H9 (cell line): ENCODE data around the gene IQSEC1. TPM values are rescaled to one million over a fixed set of nuclear protein-coding genes. Genes with fewer than 3 reads are reported as not detected.

Experiments
- DNase-seq: peaks from one replicate; pipeline ENCODE4 v3.0.0-alpha.2; 2017
- H2AFZ ChIP-seq: one replicate; pipeline ENCODE4 v1.6.1; 2013; ENCODE audit warnings: mild to moderate bottlenecking, low read length, control low read depth, moderate library complexity
- H2AK5ac ChIP-seq: 2 replicates; pipeline ENCODE4 v1.6.1; 2013; ENCODE audit warnings: low read length, control low read depth, mixed read lengths; ENCODE audit not compliant: insufficient read length
- H2BK120ac ChIP-seq: one replicate; pipeline ENCODE4 v1.6.1; 2013; ENCODE audit warnings: low read depth, mild to moderate bottlenecking, low read length, control low read depth, inconsistent platforms; ENCODE audit not compliant: poor library complexity, severe bottlenecking
- H2BK12ac ChIP-seq: 2 replicates; pipeline ENCODE4 v1.6.1; 2013; ENCODE audit warnings: low read length, control low read depth, mixed read lengths, low read depth; ENCODE audit not compliant: insufficient read length
- H2BK15ac ChIP-seq: 2 replicates; pipeline ENCODE4 v1.6.1; 2013; ENCODE audit warnings: low read depth, low read length, control low read depth
- H2BK20ac ChIP-seq: one replicate; pipeline ENCODE4 v1.6.1; 2013; ENCODE audit warnings: low read depth, mild to moderate bottlenecking, low read length, control low read depth, inconsistent platforms; ENCODE audit not compliant: poor library complexity, severe bottlenecking
- H2BK5ac ChIP-seq: 2 replicates; pipeline ENCODE4 v1.6.1; 2013; ENCODE audit warnings: low read length, control low read depth, mixed read lengths; ENCODE audit not compliant: insufficient read length
- H3K14ac ChIP-seq: 2 replicates; pipeline ENCODE4 v1.6.1; 2013; ENCODE audit warnings: low read length, control low read depth; ENCODE audit not compliant: insufficient read depth
- H3K18ac ChIP-seq: 2 replicates; pipeline ENCODE4 v1.6.1; 2013; ENCODE audit warnings: low read depth, mild to moderate bottlenecking, mixed read lengths, low read length, control low read depth; ENCODE audit not compliant: insufficient read length
- H3K23ac ChIP-seq: 2 replicates; pipeline ENCODE4 v1.6.1; 2013; ENCODE audit warnings: low read length, control low read depth, mixed read lengths, low read depth; ENCODE audit not compliant: insufficient read length
- H3K23me2 ChIP-seq: 2 replicates; pipeline ENCODE4 v1.6.1; 2013; ENCODE audit warnings: low read depth, mild to moderate bottlenecking, mixed read lengths, low read length, control low read depth; ENCODE audit not compliant: insufficient read length, poor library complexity, severe bottlenecking
- H3K27ac ChIP-seq: 2 replicates; pipeline ENCODE4 v1.5.1; 2013; ENCODE audit warnings: low read length, control low read depth, mixed read lengths, low read depth; ENCODE audit not compliant: insufficient read length
- H3K27me3 ChIP-seq: 2 replicates; pipeline ENCODE4 v1.6.1; 2013; ENCODE audit warnings: low read length, control low read depth, inconsistent platforms; ENCODE audit not compliant: insufficient read depth
- H3K4ac ChIP-seq: 2 replicates; pipeline ENCODE4 v1.6.1; 2013; ENCODE audit warnings: low read depth, mild to moderate bottlenecking, control low read depth, inconsistent platforms, low read length, moderate library complexity
- H3K4me1 ChIP-seq: 2 replicates; pipeline ENCODE4 v1.6.1; 2013; ENCODE audit warnings: low read length, control low read depth, inconsistent platforms; ENCODE audit not compliant: insufficient read depth
- H3K4me2 ChIP-seq: 2 replicates; pipeline ENCODE4 v1.6.1; 2013; ENCODE audit warnings: low read length, control low read depth, mixed read lengths; ENCODE audit not compliant: insufficient read length, insufficient read depth
- H3K56ac ChIP-seq: 2 replicates; pipeline ENCODE4 v1.6.1; 2013; ENCODE audit warnings: low read depth, mild to moderate bottlenecking, mixed read lengths, low read length, control low read depth; ENCODE audit not compliant: insufficient read length
- H3K79me1 ChIP-seq: 2 replicates; pipeline ENCODE4 v1.6.1; 2013; ENCODE audit warnings: low read depth, mild to moderate bottlenecking, moderate library complexity, low read length, control low read depth, inconsistent platforms; ENCODE audit not compliant: insufficient read depth, poor library complexity, severe bottlenecking
- H3K79me2 ChIP-seq: 2 replicates; pipeline ENCODE4 v1.6.1; 2013; ENCODE audit warnings: low read length, control low read depth, inconsistent platforms; ENCODE audit not compliant: insufficient read depth
- H3K9ac ChIP-seq: 2 replicates; pipeline ENCODE4 v1.6.1; 2013; ENCODE audit warnings: low read length, control low read depth, mixed read lengths; ENCODE audit not compliant: insufficient read length; ENCODE audit errors: extremely low read depth
- H3K9me3 ChIP-seq: one replicate; pipeline ENCODE4 v1.6.1; 2013; ENCODE audit warnings: low read depth, low read length, inconsistent platforms; ENCODE audit not compliant: control insufficient read depth
- H3T11ph ChIP-seq: one replicate; pipeline ENCODE4 v1.6.1; 2013; ENCODE audit warnings: mild to moderate bottlenecking, low read length, control low read depth, inconsistent platforms
- H4K20me1 ChIP-seq: one replicate; pipeline ENCODE4 v1.6.1; 2013; ENCODE audit not compliant: control insufficient read depth, insufficient read length, insufficient read depth
- H4K5ac ChIP-seq: 2 replicates; pipeline ENCODE4 v1.6.1; 2013; ENCODE audit warnings: low read depth, mild to moderate bottlenecking, mixed read lengths, low read length, control low read depth; ENCODE audit not compliant: insufficient read length
- H4K8ac ChIP-seq: replicated peaks from 2 replicates; pipeline ENCODE4 v1.6.1; 2013; ENCODE audit warnings: low read length, control low read depth, mixed read lengths, low read depth; ENCODE audit not compliant: insufficient read length
- H4K91ac ChIP-seq: 2 replicates; pipeline ENCODE4 v1.6.1; 2013; ENCODE audit warnings: low read depth, mild to moderate bottlenecking, moderate library complexity, mixed read lengths, low read length, control low read depth; ENCODE audit not compliant: insufficient read length
- H3K27ac Mint-ChIP-seq, 3 experiments: 2 replicates in 2 of 3; 3 replicates in 1 of 3; pipeline ENCODE4 v1.8.0; 2020 to 2021; ENCODE audit warnings: mixed read lengths in 3 of 3, mild to moderate bottlenecking in 1 of 3, moderate library complexity in 1 of 3
- H3K27me3 Mint-ChIP-seq: 2 replicates; pipeline ENCODE4 v1.8.0; 2021; ENCODE audit warnings: low read depth, mild to moderate bottlenecking, moderate library complexity, mixed read lengths
- H3K36me3 Mint-ChIP-seq, 3 experiments: 2 replicates in 2 of 3; 3 replicates in 1 of 3; pipeline ENCODE4 v1.8.0; 2020 to 2021; ENCODE audit warnings: low read depth in 3 of 3, mixed read lengths in 3 of 3; ENCODE audit not compliant: insufficient read depth in 1 of 3
- H3K4me1 Mint-ChIP-seq, 2 experiments: 2 replicates each; pipeline ENCODE4 v1.8.0; 2020; ENCODE audit warnings: mixed read lengths in 2 of 2
- H3K4me3 Mint-ChIP-seq, 2 experiments: 2 replicates in 1 of 2; 3 replicates in 1 of 2; pipeline ENCODE4 v1.8.0; 2020 to 2021; ENCODE audit warnings: mild to moderate bottlenecking in 2 of 2, mixed read lengths in 2 of 2, moderate library complexity in 1 of 2
- H3K9me3 Mint-ChIP-seq, 2 experiments: 2 replicates in 1 of 2; 3 replicates in 1 of 2; pipeline ENCODE4 v1.8.0; 2020; ENCODE audit warnings: mild to moderate bottlenecking in 2 of 2, mixed read lengths in 2 of 2, moderate library complexity in 1 of 2
- CTCF ChIP-seq: fragments of 200-600 bp; sonication (generic); conservative IDR thresholded peaks from 3 replicates; pipeline ENCODE4 v1.8.0; 2021; ENCODE audit warnings: antibody characterized with exemption, mild to moderate bottlenecking
- WGBS: extraction: QIAGEN DNeasy Blood & Tissue Kit; methylation state at CpG from one replicate; pipeline ENCODE4 v1.1.7; 2013; ENCODE audit warnings: missing lambda C conversion rate, low lambda C conversion rate, mixed read lengths; ENCODE audit not compliant: insufficient read length; ENCODE audit errors: extremely low coverage; 5-methylcytosine and 5-hydroxymethylcytosine counted together
- total RNA-seq: library from RNA; stranded (reverse); gene quantifications from 2 replicates; pipeline ENCODE4 v1.2.1, GENCODE V29; 2021

Gene IQSEC1
- total RNA-seq, 1 experiment from 2014 or later = 19.1 TPM

- H2BK12ac ChIP-seq = no peak overlapping the region
- Mint-ChIP-seq H3K4me3 (no peak overlapping the region), H3K9me3 (no peaks in the 10 kb centered on the region), H3K27me3 (no peaks in the 10 kb centered on the region; the same call in 1 of the 2 replicates), H3K27ac (no peak overlapping the region; a peak in 1 of 7 replicates), H3K36me3 (peaks cover 0 to 3% (median 0%) of the 10 kb centered on the region in 3 experiments; a peak in 1 of 7 replicates), H3K4me1 (peaks cover 11 to 19% of the 10 kb centered on the region in 2 experiments)
- no peak overlapping the region for H4K91ac ChIP-seq
- no peak overlapping the region for H2BK20ac ChIP-seq
- H4K8ac ChIP-seq = no peak overlapping the region
- no peaks in the 10 kb centered on the region for H3K27me3 ChIP-seq
- H4K20me1 ChIP-seq = peaks cover 5% of the 10 kb centered on the region
- H3K23ac ChIP-seq = no peak overlapping the region
- no peaks in the 10 kb centered on the region for H3K9me3 ChIP-seq
- H3K4me2 ChIP-seq = no peak overlapping the region
- H3K18ac ChIP-seq = no peak overlapping the region
- H2BK120ac ChIP-seq = no peak overlapping the region
- H3K56ac ChIP-seq = no peak overlapping the region
- H3K4ac ChIP-seq = no peak overlapping the region
- H2AFZ ChIP-seq = no peak overlapping the region
- H3K27ac ChIP-seq = no peak overlapping the region
- H2BK15ac ChIP-seq = no peak overlapping the region
- no peak overlapping the region for H4K5ac ChIP-seq
- TF ChIP-seq CTCF = no peak
- H2AK5ac ChIP-seq = no peak overlapping the region
- no peak overlapping the region for H2BK5ac ChIP-seq
- H3T11ph ChIP-seq = no peak overlapping the region
- no peak overlapping the region for H3K9ac ChIP-seq
- no CpG with 5 or more reads among the region's 6 CpGs for WGBS
- no peak for DNase-seq
- H3K4me1 ChIP-seq = no peaks in the 10 kb centered on the region; the same call in 1 of the 2 replicates
- no peaks in the 10 kb centered on the region; the same call in 1 of the 2 replicates for H3K79me2 ChIP-seq
- no peaks in the 10 kb centered on the region for H3K23me2 ChIP-seq
- H3K14ac ChIP-seq = no peak overlapping the region
- no peaks in the 10 kb centered on the region for H3K79me1 ChIP-seq
Measured at GRCh38 chr3:12946251-12946648, 127.0 kb downstream of the IQSEC1 start.
